ENCODE results near the gene MCTP1. TPM values are rescaled to one million over a fixed set of nuclear protein-coding genes. Genes with fewer than 3 reads are reported as not detected.

The MCTP1 gene
- total and polyA plus RNA-seq, 9 of the 15 experiments (the other 6 are each of a cell fraction or from before 2014, with no cell fraction given): 0.04 to 0.93 (median 0.06) TPM; not detected in 4

DNA sequence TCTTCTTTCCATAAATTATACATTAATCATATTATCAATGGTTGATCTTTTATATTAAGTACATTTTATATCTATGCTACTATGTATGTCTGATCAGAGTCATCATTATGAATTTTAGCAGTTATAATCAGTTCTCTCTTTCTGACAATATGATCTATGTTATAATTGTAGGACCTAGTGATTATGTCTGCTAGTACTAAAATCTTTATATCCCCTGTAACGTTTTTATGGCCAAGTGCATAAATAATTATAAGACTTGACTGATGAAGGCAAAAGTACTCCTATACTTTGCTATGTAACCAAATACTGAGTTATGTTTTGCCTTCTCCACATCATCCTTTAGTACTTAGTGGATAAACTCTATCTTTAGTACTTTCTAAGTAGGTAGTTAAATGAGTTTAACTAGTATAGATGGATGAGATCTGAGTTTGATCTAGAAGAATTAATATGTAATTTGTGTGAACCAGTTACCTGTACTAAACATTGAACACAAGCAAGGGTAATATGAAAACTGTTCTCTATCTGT lies 591.0 kb downstream of the MCTP1 start (continued):
- TF ChIP-seq NFE2L1 (tag; IDR thresholded peaks at IDR 0.05; ENCODE audit: borderline replicate concordance, low read depth) (no peak), ZBED1 (IDR thresholded peaks at IDR 0.05) (no peak), BCOR (IDR thresholded peaks at IDR 0.05) (no peak), SLC30A9 (CRISPR knock-in tag; IDR thresholded peaks at IDR 0.05) (no peak)

DNA sequence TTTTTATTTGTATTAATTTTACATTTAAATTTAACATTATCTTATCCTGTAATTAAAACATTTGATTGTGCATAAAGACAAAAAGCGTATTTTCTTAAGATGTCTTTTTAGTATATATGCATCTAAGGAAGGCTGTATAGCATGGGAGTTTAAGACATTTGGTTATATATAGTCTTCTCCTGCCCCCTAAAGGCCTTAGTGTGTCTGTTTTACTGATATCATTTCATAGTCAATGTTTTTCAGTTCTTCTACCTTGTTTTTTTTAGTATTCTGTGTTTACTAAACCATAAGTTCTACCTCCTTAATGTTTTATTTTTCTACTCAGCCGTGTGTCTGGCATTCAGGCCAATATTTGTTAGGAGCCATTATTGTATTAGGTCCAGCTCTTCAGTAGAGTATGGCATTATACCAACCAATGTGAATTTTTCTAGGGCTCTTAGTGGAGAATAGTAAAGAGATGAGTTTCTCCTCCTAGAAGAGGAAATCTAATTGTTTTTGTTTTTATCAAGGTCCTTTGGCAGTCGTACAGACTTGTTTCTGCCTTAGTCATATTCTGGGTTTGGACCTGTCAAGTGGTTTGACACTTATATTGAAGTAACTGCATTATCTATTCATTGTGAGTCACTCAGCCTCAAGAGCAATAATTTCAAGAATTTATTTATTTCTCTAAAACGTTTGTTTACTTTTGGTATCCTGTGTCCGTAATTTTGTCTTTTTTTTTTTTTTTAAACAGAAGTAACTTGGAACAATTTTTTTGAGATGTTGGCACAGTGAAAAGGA lies 591.7 kb downstream of the MCTP1 start:
- FAIRE-seq: peak; percentile 58
- TF ChIP-seq, protein P1, sequence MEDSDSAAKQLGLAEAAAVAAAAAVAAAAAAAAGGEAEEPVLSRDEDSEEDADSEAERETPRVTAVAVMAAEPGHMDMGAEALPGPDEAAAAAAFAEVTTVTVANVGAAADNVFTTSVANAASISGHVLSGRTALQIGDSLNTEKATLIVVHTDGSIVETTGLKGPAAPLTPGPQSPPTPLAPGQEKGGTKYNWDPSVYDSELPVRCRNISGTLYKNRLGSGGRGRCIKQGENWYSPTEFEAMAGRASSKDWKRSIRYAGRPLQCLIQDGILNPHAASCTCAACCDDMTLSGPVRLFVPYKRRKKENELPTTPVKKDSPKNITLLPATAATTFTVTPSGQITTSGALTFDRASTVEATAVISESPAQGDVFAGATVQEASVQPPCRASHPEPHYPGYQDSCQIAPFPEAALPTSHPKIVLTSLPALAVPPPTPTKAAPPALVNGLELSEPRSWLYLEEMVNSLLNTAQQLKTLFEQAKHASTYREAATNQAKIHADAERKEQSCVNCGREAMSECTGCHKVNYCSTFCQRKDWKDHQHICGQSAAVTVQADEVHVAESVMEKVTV (CRISPR knock-in tag; IDR thresholded peaks at IDR 0.05): 0 out of 2 replicates have a peak, but pooled peaks have one; percentile 12
- TF ChIP-seq, protein P2, sequence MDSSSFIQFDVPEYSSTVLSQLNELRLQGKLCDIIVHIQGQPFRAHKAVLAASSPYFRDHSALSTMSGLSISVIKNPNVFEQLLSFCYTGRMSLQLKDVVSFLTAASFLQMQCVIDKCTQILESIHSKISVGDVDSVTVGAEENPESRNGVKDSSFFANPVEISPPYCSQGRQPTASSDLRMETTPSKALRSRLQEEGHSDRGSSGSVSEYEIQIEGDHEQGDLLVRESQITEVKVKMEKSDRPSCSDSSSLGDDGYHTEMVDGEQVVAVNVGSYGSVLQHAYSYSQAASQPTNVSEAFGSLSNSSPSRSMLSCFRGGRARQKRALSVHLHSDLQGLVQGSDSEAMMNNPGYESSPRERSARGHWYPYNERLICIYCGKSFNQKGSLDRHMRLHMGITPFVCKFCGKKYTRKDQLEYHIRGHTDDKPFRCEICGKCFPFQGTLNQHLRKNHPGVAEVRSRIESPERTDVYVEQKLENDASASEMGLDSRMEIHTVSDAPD (CRISPR knock-in tag; IDR thresholded peaks at IDR 0.05): no peak
- TF ChIP-seq HNRNPUL1 (IDR thresholded peaks at IDR 0.05; ENCODE audit: low read length) (no peak), ZNF445 (CRISPR knock-in tag; IDR thresholded peaks at IDR 0.05; ENCODE audit: low read depth) (no peak), NCOA4 (IDR thresholded peaks at IDR 0.05; ENCODE audit: partially characterized antibody) (no peak), CHD1 (IDR thresholded peaks at IDR 0.05; ENCODE audit: low read length) (no peak), ATF7 (IDR thresholded peaks at IDR 0.05) (no peak)

More for the DNA sequence above, 591.7 kb downstream of the MCTP1 start:
- BruUV-seq (replicated peaks): no TSS peak
- peaks cover 39% of the 10 kb centered on the region; the same call in 2 of the 3 replicates for H3K36me3 ChIP-seq (ENCODE audit: control insufficient read depth, insufficient read depth, low read length)
- no peak overlapping the region for H2AFZ ChIP-seq (ENCODE audit: low read depth, low read length)
- H4K20me1 ChIP-seq (replicated peaks; ENCODE audit: control insufficient read depth, insufficient read depth, low read length): no peaks in the 10 kb centered on the region
- 56% methylated on average over 5 of the region's 5 CpGs for WGBS (ENCODE audit: insufficient coverage, low coverage, missing lambda C conversion rate)
- peak; percentile 78 for ATAC-seq
- H3K27ac ChIP-seq (ENCODE audit: extremely low read depth, low read depth, low read length): no peak overlapping the region
- POLR2A ChIA-PET: no interaction called here
- H3K27me3 ChIP-seq (ENCODE audit: control insufficient read depth in 2 of 2, insufficient read depth in 2 of 2, low read length in 2 of 2): no peaks in the 10 kb centered on the region
- in situ Hi-C loops (cut with MboI) (no loop called here), intact Hi-C loops (cut with micrococcal nuclease) (loop anchor here (2.0 kb wide), 1 partner anchor 168 kb away; no protein-coding TSS in a partner anchor)
- CTCF ChIA-PET (ENCODE audit: low intra/inter-chr PET ratio): interaction anchor here (1.0 to 1.9 kb wide), 2 partner anchors 168 to 169 kb away, joined by 5 to 8 read pairs; no protein-coding TSS in a partner anchor
- H3K79me2 ChIP-seq (ENCODE audit: control insufficient read depth, insufficient read depth, low read length): no peaks in the 10 kb centered on the region
- no peak overlapping the region for H3K4me2 ChIP-seq (ENCODE audit: insufficient read depth, low read length)
- peak in 1 of 4 experiments; percentile 25 for DNase-seq (ENCODE audit: extremely low read depth in 1 of 4, low spot score in 3 of 4)
- no peaks in the 10 kb centered on the region for H3K4me1 ChIP-seq (replicated peaks in 1 of 2; ENCODE audit: control insufficient read depth in 2 of 2, insufficient read depth in 2 of 2, low read length in 2 of 2)
- no peaks in the 10 kb centered on the region for H3K9me1 ChIP-seq (ENCODE audit: control insufficient read depth, insufficient read depth, low read length)
- no peaks in the 10 kb centered on the region for H3K9me3 ChIP-seq (replicated peaks; ENCODE audit: control insufficient read depth, insufficient read depth, low read depth, low read length)
- H3K9ac ChIP-seq (ENCODE audit: insufficient read depth in 1 of 2, low read depth in 2 of 2, low read length in 2 of 2): no peak overlapping the region
- no peak overlapping the region for H3K4me3 ChIP-seq
